MM.1S (cell line): Measurements from ENCODE around the gene RASSF9.

Experiments
- DNase-seq: peaks from one replicate; pipeline ENCODE4 v3.0.0-alpha.2; 2015
- H2AFZ ChIP-seq: fragments of 300-600 bp; sonication (generic); 2 replicates; pipeline ENCODE4 v1.6.0; 2016; ENCODE audit warnings: antibody characterized with exemption, low read length
- H3F3A ChIP-seq: fragments of 300-600 bp; sonication (generic); 2 replicates; pipeline ENCODE4 v1.6.1; 2016; ENCODE audit warnings: mild to moderate bottlenecking, antibody characterized with exemption, low read length, moderate library complexity, mixed read lengths; ENCODE audit not compliant: insufficient read depth
- H3K27ac ChIP-seq: fragments of 300-600 bp; sonication (generic); 2 replicates; pipeline ENCODE4 v1.5.1; 2016; ENCODE audit warnings: mild to moderate bottlenecking, low read length
- H3K27me3 ChIP-seq: fragments of 300-600 bp; sonication (generic); replicated peaks from 2 replicates; pipeline ENCODE4 v1.6.0; 2016; ENCODE audit warnings: low read length; ENCODE audit not compliant: insufficient read depth
- H3K36me3 ChIP-seq: fragments of 300-600 bp; sonication (generic); replicated peaks from 2 replicates; pipeline ENCODE4 v1.6.1; 2016; ENCODE audit warnings: mild to moderate bottlenecking, low read length, mixed read lengths; ENCODE audit not compliant: insufficient read depth
- H3K4me1 ChIP-seq: fragments of 300-600 bp; sonication (generic); 2 replicates; pipeline ENCODE4 v1.6.1; 2016; ENCODE audit warnings: low read length, mixed read lengths
- H3K4me2 ChIP-seq: fragments of 300-600 bp; sonication (generic); 2 replicates; pipeline ENCODE4 v1.6.0; 2016; ENCODE audit warnings: low read depth, low read length
- H3K4me3 ChIP-seq: fragments of 300-600 bp; sonication (generic); 2 replicates; pipeline ENCODE4 v1.5.1; 2016; ENCODE audit warnings: low read length, mixed read lengths
- H3K79me2 ChIP-seq: fragments of 300-600 bp; sonication (generic); 2 replicates; pipeline ENCODE4 v1.6.1; 2016; ENCODE audit warnings: mixed run types, low read length, mixed read lengths
- H3K9ac ChIP-seq: fragments of 300-600 bp; sonication (generic); 2 replicates; pipeline ENCODE4 v1.6.1; 2016; ENCODE audit warnings: low read length, mixed read lengths
- H3K9me2 ChIP-seq: fragments of 300-600 bp; sonication (generic); replicated peaks from 2 replicates; pipeline ENCODE4 v1.6.1; 2016; ENCODE audit warnings: mild to moderate bottlenecking, low read length, mixed read lengths; ENCODE audit not compliant: insufficient read depth
- H3K9me3 ChIP-seq: fragments of 300-600 bp; sonication (generic); replicated peaks from 2 replicates; pipeline ENCODE4 v1.6.1; 2016; ENCODE audit warnings: mild to moderate bottlenecking, low read length, mixed read lengths; ENCODE audit not compliant: insufficient read depth
- H4K20me1 ChIP-seq: fragments of 300-600 bp; sonication (generic); 2 replicates; pipeline ENCODE4 v1.6.1; 2016; ENCODE audit warnings: mild to moderate bottlenecking, low read length, moderate library complexity, mixed read lengths; ENCODE audit not compliant: insufficient read depth
- EZH2 ChIP-seq: fragments of 300-600 bp; sonication (generic); optimal IDR thresholded peaks from 2 replicates; pipeline ENCODE3; 2017; ENCODE audit warnings: low read depth, mild to moderate bottlenecking, antibody characterized with exemption, low read length, mixed read lengths
- EZH2phosphoT487 ChIP-seq: fragments of 300-600 bp; sonication (generic); IDR thresholded peaks from 2 replicates; pipeline ENCODE4 v1.6.1; 2018; ENCODE audit warnings: antibody characterized with exemption, low read length
- TF ChIP-seq, protein P1 (sequence below): fragments of 300-600 bp; sonication (generic); IDR thresholded peaks from 2 replicates; pipeline ENCODE4 v1.5.1; 2016; ENCODE audit warnings: antibody characterized with exemption, low read length, mixed read lengths

The RASSF9 gene

GRCh38 chr12:85798122-85798521 is 38.1 kb downstream of the RASSF9 start:
- Histone ChIP-seq H3K9ac (no peak overlapping the region), H3K4me2 (no peak overlapping the region), H2AFZ (no peak overlapping the region), H3K27me3 (no peaks in the 10 kb centered on the region), H3K9me2 (no peaks in the 10 kb centered on the region), H3K27ac (no peak overlapping the region), H3K4me3 (no peak overlapping the region), H3K9me3 (no peaks in the 10 kb centered on the region), H3K36me3 (no peaks in the 10 kb centered on the region), H3K79me2 (no peaks in the 10 kb centered on the region), H3K4me1 (no peaks in the 10 kb centered on the region), H4K20me1 (no peaks in the 10 kb centered on the region), H3F3A (no peaks in the 10 kb centered on the region)
- DNase-seq, result no peak
- no peak for TF ChIP-seq EZH2
- TF ChIP-seq, protein P1, sequence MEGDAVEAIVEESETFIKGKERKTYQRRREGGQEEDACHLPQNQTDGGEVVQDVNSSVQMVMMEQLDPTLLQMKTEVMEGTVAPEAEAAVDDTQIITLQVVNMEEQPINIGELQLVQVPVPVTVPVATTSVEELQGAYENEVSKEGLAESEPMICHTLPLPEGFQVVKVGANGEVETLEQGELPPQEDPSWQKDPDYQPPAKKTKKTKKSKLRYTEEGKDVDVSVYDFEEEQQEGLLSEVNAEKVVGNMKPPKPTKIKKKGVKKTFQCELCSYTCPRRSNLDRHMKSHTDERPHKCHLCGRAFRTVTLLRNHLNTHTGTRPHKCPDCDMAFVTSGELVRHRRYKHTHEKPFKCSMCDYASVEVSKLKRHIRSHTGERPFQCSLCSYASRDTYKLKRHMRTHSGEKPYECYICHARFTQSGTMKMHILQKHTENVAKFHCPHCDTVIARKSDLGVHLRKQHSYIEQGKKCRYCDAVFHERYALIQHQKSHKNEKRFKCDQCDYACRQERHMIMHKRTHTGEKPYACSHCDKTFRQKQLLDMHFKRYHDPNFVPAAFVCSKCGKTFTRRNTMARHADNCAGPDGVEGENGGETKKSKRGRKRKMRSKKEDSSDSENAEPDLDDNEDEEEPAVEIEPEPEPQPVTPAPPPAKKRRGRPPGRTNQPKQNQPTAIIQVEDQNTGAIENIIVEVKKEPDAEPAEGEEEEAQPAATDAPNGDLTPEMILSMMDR, result no peak
- no peak for TF ChIP-seq EZH2phosphoT487

DNA sequence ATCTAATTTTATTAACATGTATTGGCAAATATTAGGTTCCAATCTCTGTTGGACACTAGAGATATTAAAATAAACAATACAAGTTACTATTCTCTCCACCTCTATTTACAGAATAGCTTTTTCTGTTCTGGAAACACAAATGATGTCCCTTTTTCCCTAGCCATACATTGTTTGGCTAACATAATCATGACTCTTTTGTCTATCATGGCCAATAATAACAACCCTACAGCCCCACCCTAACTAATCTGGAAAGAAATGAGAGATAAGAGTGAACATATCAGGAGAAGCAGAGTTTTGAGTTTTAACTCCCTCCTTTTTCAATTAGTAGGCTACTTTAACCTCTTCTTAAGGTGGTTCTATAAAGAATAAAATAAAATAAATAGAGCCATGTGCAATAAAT is 40.2 kb downstream of the RASSF9 start:
- H3K27ac ChIP-seq, result no peak overlapping the region
- H3K36me3 ChIP-seq, result no peaks in the 10 kb centered on the region
- no peaks in the 10 kb centered on the region for H3K9me2 ChIP-seq
- no peak overlapping the region for H3K4me2 ChIP-seq
- no peaks in the 10 kb centered on the region for H3K79me2 ChIP-seq
- TF ChIP-seq EZH2phosphoT487 (no peak), EZH2 (no peak)
- TF ChIP-seq, protein P1, result no peak
- H3K9me3 ChIP-seq, result no peaks in the 10 kb centered on the region
- no peak overlapping the region for H3K9ac ChIP-seq
- H3K27me3 ChIP-seq, result no peaks in the 10 kb centered on the region
- H4K20me1 ChIP-seq, result no peaks in the 10 kb centered on the region
- H3F3A ChIP-seq, result no peaks in the 10 kb centered on the region
- no peaks in the 10 kb centered on the region for H3K4me1 ChIP-seq
- DNase-seq, result no peak
- no peak overlapping the region for H2AFZ ChIP-seq
- H3K4me3 ChIP-seq, result no peak overlapping the region

GRCh38 chr12:85794531-85794930 is 41.7 kb downstream of the RASSF9 start:
- DNase-seq, result no peak
- Histone ChIP-seq H2AFZ (no peak overlapping the region), H3K4me3 (no peak overlapping the region), H3K4me2 (no peak overlapping the region), H3K27ac (no peak overlapping the region), H3K4me1 (no peaks in the 10 kb centered on the region), H3K9me3 (no peaks in the 10 kb centered on the region), H3K27me3 (no peaks in the 10 kb centered on the region), H3K9ac (no peak overlapping the region), H4K20me1 (no peaks in the 10 kb centered on the region), H3F3A (no peaks in the 10 kb centered on the region), H3K36me3 (no peaks in the 10 kb centered on the region), H3K79me2 (no peaks in the 10 kb centered on the region), H3K9me2 (no peaks in the 10 kb centered on the region)
- TF ChIP-seq EZH2 (no peak), EZH2phosphoT487 (no peak)
- TF ChIP-seq, protein P1, result no peak
